ENCODE data around the gene RTN4.

GRCh38 chr2:55045780-55046179 lies 4.5 kb downstream of the RTN4 start:
- no peak for TF ChIP-seq POLR2AphosphoS5 (IDR thresholded peaks at IDR 0.05; ENCODE audit: low read depth, low read length)
- TF ChIP-seq PAX5 (IDR thresholded peaks at IDR 0.05; ENCODE audit: insufficient read depth, low read length, severe bottlenecking): no peak
- no peak for TF ChIP-seq POLR2A (IDR thresholded peaks at IDR 0.05; ENCODE audit: low read depth, low read length)
- no peak for TF ChIP-seq TAF1 (IDR thresholded peaks at IDR 0.05; ENCODE audit: low read depth, low read length)
- no peak for TF ChIP-seq POU2F2 (IDR thresholded peaks at IDR 0.05; ENCODE audit: low read depth, low read length)

Measured in GM12891 (cell line).